Measurements from ENCODE around the gene PANK4. TPM values are rescaled to one million over a fixed set of nuclear protein-coding genes. Genes with fewer than 3 reads are reported as not detected.

Gene PANK4
- total and polyA plus RNA-seq, 8 donors = 23.2 to 30.9 (median 28.1) TPM

DNA sequence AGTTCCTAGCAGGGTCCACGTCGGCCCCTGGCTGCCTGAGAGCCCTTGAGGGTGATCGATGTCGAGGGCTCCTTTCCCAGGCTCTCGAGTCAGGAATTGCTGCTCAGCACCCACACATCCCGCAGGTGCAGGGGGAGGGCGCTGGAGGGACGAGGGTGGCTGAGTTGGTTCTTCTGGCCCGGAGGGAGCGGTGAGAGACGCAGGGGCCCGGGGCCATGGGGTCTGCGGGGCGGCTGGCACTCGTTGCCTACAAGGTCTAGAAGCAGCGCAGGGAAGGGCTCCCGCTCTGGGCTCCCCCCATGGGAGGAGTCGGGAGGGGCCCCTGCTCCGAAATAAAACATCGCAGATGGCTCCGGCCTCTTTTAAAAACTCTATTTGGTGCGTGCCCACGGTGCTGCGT, 18.2 kb downstream of the PANK4 start:
- intact Hi-C loops (cut with DNase I) = no loop called here
- H3K27me3 ChIP-seq = peaks cover 8 to 33% of the 10 kb centered on the region in 2 donors
- ATAC-seq (no peak), DNase-seq (no peak)
- no peak overlapping the region for H3K27ac ChIP-seq
- H3K4me3 ChIP-seq = no peak overlapping the region
- H3K9me3 ChIP-seq = no peaks in the 10 kb centered on the region
- H3K4me1 ChIP-seq = no peaks in the 10 kb centered on the region
- TF ChIP-seq, protein P1, sequence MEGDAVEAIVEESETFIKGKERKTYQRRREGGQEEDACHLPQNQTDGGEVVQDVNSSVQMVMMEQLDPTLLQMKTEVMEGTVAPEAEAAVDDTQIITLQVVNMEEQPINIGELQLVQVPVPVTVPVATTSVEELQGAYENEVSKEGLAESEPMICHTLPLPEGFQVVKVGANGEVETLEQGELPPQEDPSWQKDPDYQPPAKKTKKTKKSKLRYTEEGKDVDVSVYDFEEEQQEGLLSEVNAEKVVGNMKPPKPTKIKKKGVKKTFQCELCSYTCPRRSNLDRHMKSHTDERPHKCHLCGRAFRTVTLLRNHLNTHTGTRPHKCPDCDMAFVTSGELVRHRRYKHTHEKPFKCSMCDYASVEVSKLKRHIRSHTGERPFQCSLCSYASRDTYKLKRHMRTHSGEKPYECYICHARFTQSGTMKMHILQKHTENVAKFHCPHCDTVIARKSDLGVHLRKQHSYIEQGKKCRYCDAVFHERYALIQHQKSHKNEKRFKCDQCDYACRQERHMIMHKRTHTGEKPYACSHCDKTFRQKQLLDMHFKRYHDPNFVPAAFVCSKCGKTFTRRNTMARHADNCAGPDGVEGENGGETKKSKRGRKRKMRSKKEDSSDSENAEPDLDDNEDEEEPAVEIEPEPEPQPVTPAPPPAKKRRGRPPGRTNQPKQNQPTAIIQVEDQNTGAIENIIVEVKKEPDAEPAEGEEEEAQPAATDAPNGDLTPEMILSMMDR (IDR thresholded peaks at IDR 0.05) = no peak
- H3K36me3 ChIP-seq = peaks cover 4 to 61% of the 10 kb centered on the region in 2 donors

DNA sequence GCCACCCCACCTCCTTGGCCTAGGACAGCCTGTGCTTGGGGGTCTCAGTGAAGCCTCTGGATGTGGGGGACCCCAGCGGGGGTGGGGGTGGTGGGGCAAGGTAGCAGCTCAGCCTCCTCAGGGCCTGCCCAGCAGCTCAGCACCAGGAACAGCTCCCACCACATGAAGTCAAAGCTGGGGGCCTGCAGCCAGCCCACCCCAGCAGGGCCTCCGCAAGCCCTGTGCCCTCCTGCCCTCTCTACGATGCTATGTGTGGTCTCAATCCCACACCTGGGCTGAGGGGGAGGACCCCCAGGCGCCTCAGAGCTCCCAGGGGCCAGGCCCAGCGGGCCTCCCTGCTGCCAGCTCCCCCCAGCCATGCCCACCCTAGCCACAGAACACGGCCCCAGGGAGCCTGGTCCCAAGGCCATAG, 18.6 kb downstream of the PANK4 start:
- TF ChIP-seq, protein P1 (IDR thresholded peaks at IDR 0.05) = no peak
- no peak overlapping the region for H3K4me3 ChIP-seq
- no peak overlapping the region for H3K27ac ChIP-seq
- no peaks in the 10 kb centered on the region for H3K9me3 ChIP-seq
- no peaks in the 10 kb centered on the region for H3K4me1 ChIP-seq
- intact Hi-C loops (cut with DNase I) = no loop called here
- no peak for DNase-seq
- H3K27me3 ChIP-seq = peaks cover 8 to 38% of the 10 kb centered on the region in 2 donors
- H3K36me3 ChIP-seq = peaks cover 4 to 57% of the 10 kb centered on the region in 2 donors
- ATAC-seq = no peak

DNA sequence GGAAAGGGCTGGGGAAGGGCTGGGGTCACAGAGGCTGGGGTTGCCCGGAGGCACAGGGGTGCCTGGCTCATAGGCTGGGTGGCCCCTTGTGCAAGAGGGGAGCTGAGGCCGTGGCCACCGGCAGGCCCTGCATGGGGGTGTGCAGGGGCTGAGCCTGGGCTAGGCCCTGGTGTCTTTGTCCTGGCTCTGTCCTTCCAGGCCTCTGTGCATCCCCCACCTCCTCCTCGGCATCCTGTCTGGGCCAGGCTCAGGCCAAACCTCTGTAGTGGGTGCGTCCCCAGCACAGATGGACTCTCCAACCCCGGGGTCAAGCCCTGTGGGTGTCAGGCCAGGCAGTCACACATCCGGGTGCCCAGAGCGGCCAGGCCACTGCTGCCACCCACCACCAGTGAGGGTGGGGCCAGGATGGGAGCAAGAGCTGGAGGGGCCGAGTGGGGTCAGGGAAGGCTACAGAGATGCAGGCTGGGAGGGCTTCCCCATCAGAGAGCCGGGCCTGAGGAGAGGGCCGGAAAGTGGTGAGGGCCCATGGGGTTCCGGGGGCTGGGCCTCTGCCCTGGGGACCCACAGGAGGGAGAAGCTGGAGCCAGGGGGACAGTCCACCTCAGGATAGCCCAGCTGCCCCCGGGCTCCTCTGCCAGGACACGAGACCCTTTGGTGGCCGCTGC, 19.4 kb downstream of the PANK4 start:
- Histone ChIP-seq H3K27me3 (peaks cover 8 to 45% of the 10 kb centered on the region in 2 donors), H3K4me1 (no peaks in the 10 kb centered on the region), H3K27ac (no peak overlapping the region), H3K4me3 (no peak overlapping the region), H3K36me3 (peaks cover 4 to 49% of the 10 kb centered on the region in 2 donors), H3K9me3 (no peaks in the 10 kb centered on the region)
- intact Hi-C loops (cut with DNase I) = no loop called here
- ATAC-seq = peak; percentile 15
- TF ChIP-seq, protein P1 (IDR thresholded peaks at IDR 0.05) = no peak
- DNase-seq = no peak

DNA sequence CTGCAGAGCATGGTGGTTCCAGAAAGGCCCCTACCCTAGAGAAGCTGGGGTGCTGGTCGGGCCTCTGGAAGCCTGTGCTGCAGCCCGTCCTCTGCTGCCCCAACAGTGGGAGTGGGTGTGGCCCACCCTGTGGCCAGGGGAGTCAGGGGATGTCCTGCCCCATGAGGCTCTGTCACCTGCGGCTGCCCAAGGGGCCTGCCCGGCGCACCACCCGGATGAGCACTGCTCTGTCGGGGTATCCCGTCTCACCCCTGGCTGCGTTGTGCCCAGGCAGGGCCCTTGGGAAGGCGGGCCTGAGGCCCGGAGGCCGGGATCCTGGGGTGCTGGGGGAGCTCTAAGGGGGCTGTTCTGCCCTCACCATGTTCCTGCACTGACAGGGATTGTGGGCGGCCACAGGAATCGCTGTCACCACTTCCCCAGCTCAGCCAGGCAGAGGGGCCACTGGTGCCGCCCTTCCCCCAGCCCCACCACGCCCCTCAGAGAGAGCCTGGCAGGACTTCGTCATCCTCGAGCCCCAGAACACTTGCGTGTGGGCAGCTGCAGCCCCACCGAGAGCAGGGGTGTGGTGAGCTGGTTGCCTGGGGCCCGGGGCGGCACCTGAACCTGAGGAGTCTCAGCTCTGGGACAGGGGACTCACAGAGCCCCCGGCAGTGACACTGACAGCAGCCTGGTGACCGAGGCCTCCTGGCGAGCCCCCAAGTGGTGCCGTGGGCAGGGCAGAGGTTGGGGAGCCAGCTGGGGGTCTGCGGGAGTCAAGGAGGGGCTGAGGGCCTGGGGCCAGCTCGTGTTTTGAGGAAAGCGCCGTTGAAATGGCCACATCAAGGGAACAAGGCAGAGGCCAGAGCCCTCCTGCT, 20.2 kb downstream of the PANK4 start:
- no peaks in the 10 kb centered on the region for H3K9me3 ChIP-seq
- peaks cover 1 to 41% of the 10 kb centered on the region in 2 donors for H3K36me3 ChIP-seq
- intact Hi-C loops (cut with DNase I) = no loop called here
- no peaks in the 10 kb centered on the region for H3K4me1 ChIP-seq
- no peak overlapping the region for H3K4me3 ChIP-seq
- H3K27me3 ChIP-seq = peaks cover 8 to 53% of the 10 kb centered on the region in 2 donors
- ATAC-seq = no peak
- DNase-seq = no peak
- no peak overlapping the region for H3K27ac ChIP-seq
- TF ChIP-seq, protein P1 (IDR thresholded peaks at IDR 0.05) = no peak

DNA sequence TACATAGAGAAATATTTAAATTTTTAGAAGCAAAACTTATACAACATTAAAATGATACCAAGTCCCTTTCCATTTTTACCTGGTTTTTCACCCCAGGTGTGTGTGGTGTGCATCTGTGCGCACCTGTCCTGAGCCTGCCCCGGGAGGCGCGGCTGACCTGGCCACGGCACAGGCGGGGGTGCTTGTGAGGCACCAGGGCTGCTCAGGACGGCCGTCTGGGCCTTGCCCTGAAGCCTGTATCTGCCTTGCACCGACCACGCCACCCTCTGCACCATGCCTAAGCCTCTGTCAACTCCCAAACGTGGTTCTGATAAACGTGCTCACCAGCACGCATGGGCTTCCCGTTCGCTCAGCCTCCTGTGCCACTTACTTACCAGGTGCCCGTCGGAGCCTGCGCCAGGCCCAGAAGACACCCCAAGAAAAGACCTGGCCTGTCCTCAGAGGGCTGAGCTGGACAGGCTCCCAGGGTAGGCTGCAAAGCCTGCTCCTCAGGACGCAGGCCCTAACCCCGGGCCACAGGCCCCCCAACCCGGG, 20.9 kb downstream of the PANK4 start:
- DNase-seq (no peak), ATAC-seq (no peak)
- H3K4me3 ChIP-seq = no peak overlapping the region
- TF ChIP-seq, protein P1 (IDR thresholded peaks at IDR 0.05) = no peak
- H3K36me3 ChIP-seq = peaks cover 0 to 34% of the 10 kb centered on the region in 2 donors
- intact Hi-C loops (cut with DNase I) = no loop called here
- no peaks in the 10 kb centered on the region for H3K9me3 ChIP-seq
- no peaks in the 10 kb centered on the region for H3K4me1 ChIP-seq
- peaks cover 8 to 57% of the 10 kb centered on the region in 2 donors for H3K27me3 ChIP-seq
- H3K27ac ChIP-seq = no peak overlapping the region
